H1 (cell line): ENCODE measurements around the gene DDX19B. TPM values are rescaled to one million over a fixed set of nuclear protein-coding genes. Genes with fewer than 3 reads are reported as not detected.

ENCODE experiments used
- CTCF ChIA-PET: fragments of 300-600 bp; sonication (Branson Sonifier 250); formaldehyde crosslinking; loops from one replicate; lab custom pipeline; 2021; ENCODE audit not compliant: partially characterized antibody; lab: Charles Lee
- POLR2A ChIA-PET: fragments of 300-600 bp; sonication (Branson Sonifier 250); formaldehyde crosslinking; loops from one replicate; lab custom pipeline; 2021; ENCODE audit warnings: inconsistent platforms; ENCODE audit not compliant: partially characterized antibody; lab: Charles Lee
- DNase-seq, 2 experiments: peaks; one replicate each; pipeline versions ENCODE4 v3.0.0 to v3.0.0-alpha.2; 2010 to 2022; ENCODE audit warnings: low spot score in 2 of 2, low read depth in 1 of 2, mixed read lengths in 1 of 2
- FAIRE-seq: peaks from 2 replicates; lab custom pipeline; 2011; peaks lifted over from hg19 to GRCh38; lab: Jason Lieb, UNC
- H2AFZ ChIP-seq: 2 replicates; pipeline ENCODE4 v1.8.1; 2012; ENCODE audit warnings: low read length, inconsistent platforms
- H2AK5ac ChIP-seq: 2 replicates; pipeline ENCODE4 v1.6.1; 2013; ENCODE audit warnings: low read depth, low read length
- H2BK120ac ChIP-seq: replicated peaks from 2 replicates; pipeline ENCODE3; 2013; ENCODE audit warnings: low read depth, low read length, inconsistent platforms
- H2BK12ac ChIP-seq: 2 replicates; pipeline ENCODE4 v1.6.1; 2013; ENCODE audit warnings: low read depth, low read length
- H2BK15ac ChIP-seq: 2 replicates; pipeline ENCODE4 v1.6.1; 2013; ENCODE audit warnings: low read length
- H2BK20ac ChIP-seq: 2 replicates; pipeline ENCODE4 v1.6.1; 2013; ENCODE audit warnings: low read length
- H2BK5ac ChIP-seq: 2 replicates; pipeline ENCODE4 v1.6.1; 2013; ENCODE audit warnings: low read depth, low read length
- H3K14ac ChIP-seq: 2 replicates; pipeline ENCODE4 v1.6.1; 2013; ENCODE audit warnings: inconsistent platforms; ENCODE audit not compliant: insufficient read length
- H3K18ac ChIP-seq: 2 replicates; pipeline ENCODE4 v1.6.1; 2013; ENCODE audit warnings: low read length; ENCODE audit errors: extremely low read depth
- H3K23ac ChIP-seq: 2 replicates; pipeline ENCODE4 v1.6.1; 2013; ENCODE audit warnings: inconsistent platforms; ENCODE audit not compliant: insufficient read length
- H3K23me2 ChIP-seq: 2 replicates; pipeline ENCODE4 v1.6.1; 2013; ENCODE audit warnings: low read depth, low read length
- H3K27ac ChIP-seq: 2 replicates; pipeline ENCODE4 v1.6.1; 2011; ENCODE audit warnings: low read depth, low read length, inconsistent platforms
- H3K27me3 ChIP-seq, 4 experiments: replicated peaks in 1 of 4; 1 replicate in 1 of 4; 2 replicates in 3 of 4; pipeline versions ENCODE4 v1.6.1 to v1.8.1; 2011 to 2013; ENCODE audit warnings: low read length in 3 of 4, mild to moderate bottlenecking in 3 of 4, inconsistent platforms in 2 of 4, mixed read lengths in 2 of 4, moderate library complexity in 1 of 4; ENCODE audit not compliant: control insufficient read depth in 3 of 4, insufficient read depth in 3 of 4; ENCODE audit errors: extremely low read depth in 1 of 4
- H3K36me3 ChIP-seq, 4 experiments: 2 replicates each; pipeline versions ENCODE4 v1.6.1 to v1.8.1; 2011 to 2013; ENCODE audit warnings: mild to moderate bottlenecking in 4 of 4, low read length in 3 of 4, moderate library complexity in 2 of 4, control low read depth in 1 of 4, inconsistent platforms in 1 of 4; ENCODE audit not compliant: insufficient read depth in 4 of 4, control insufficient read depth in 2 of 4
- H3K4ac ChIP-seq: replicated peaks from 2 replicates; pipeline ENCODE3; 2013; ENCODE audit warnings: low read length, low read depth, mixed read lengths, inconsistent platforms; ENCODE audit not compliant: insufficient read length
- H3K4me1 ChIP-seq, 4 experiments: replicated peaks in 1 of 4; 1 replicate in 1 of 4; 2 replicates in 3 of 4; pipeline versions ENCODE4 v1.6.1 to v1.8.1; 2011 to 2013; ENCODE audit warnings: low read length in 3 of 4, inconsistent platforms in 2 of 4, mixed read lengths in 1 of 4; ENCODE audit not compliant: insufficient read depth in 4 of 4, control insufficient read depth in 3 of 4
- H3K4me2 ChIP-seq, 2 experiments: 2 replicates each; pipeline versions ENCODE4 v1.6.1 to v1.8.1; 2011 to 2013; ENCODE audit warnings: low read depth in 2 of 2, low read length in 2 of 2, control low read depth in 1 of 2, inconsistent platforms in 1 of 2, mild to moderate bottlenecking in 1 of 2; ENCODE audit not compliant: insufficient read depth in 1 of 2
- H3K4me3 ChIP-seq, 4 experiments: fragments of 200-600, 300-600 bp in 1 of 4; sonication (generic), shearing (Covaris generic), sonication (Bioruptor Twin) in 1 of 4; 2 replicates each; pipeline versions ENCODE4 v1.5.1 to v1.8.1; 2011 to 2016; ENCODE audit warnings: low read length in 4 of 4, low read depth in 3 of 4, control low read depth in 2 of 4, inconsistent platforms in 2 of 4, mild to moderate bottlenecking in 2 of 4, mixed read lengths in 1 of 4, moderate library complexity in 1 of 4; ENCODE audit not compliant: insufficient read depth in 2 of 4; ENCODE audit errors: extremely low read depth in 1 of 4
- H3K56ac ChIP-seq: replicated peaks from 2 replicates; pipeline ENCODE3; 2013; ENCODE audit warnings: low read depth, mild to moderate bottlenecking, mixed read lengths, low read length, inconsistent platforms; ENCODE audit not compliant: insufficient read length
- H3K79me1 ChIP-seq: 2 replicates; pipeline ENCODE4 v1.6.1; 2013; ENCODE audit warnings: low read depth, low read length, control low read depth
- H3K79me2 ChIP-seq, 2 experiments: 2 replicates each; pipeline versions ENCODE4 v1.6.1 to v1.8.1; 2012 to 2013; ENCODE audit warnings: low read length in 2 of 2, mild to moderate bottlenecking in 2 of 2, inconsistent platforms in 1 of 2; ENCODE audit not compliant: insufficient read depth in 2 of 2, control insufficient read depth in 1 of 2
- H3K9ac ChIP-seq, 4 experiments: replicated peaks in 1 of 4; 1 replicate in 1 of 4; 2 replicates in 3 of 4; pipeline versions ENCODE4 v1.6.1 to v1.8.1; 2011 to 2013; ENCODE audit warnings: low read depth in 3 of 4, low read length in 3 of 4, control low read depth in 2 of 4, mild to moderate bottlenecking in 2 of 4, moderate library complexity in 2 of 4, inconsistent platforms in 1 of 4; ENCODE audit errors: extremely low read depth in 1 of 4
- H3K9me3 ChIP-seq, 2 experiments: 2 replicates each; pipeline versions ENCODE4 v1.6.1 to v1.8.1; 2012 to 2013; ENCODE audit warnings: mild to moderate bottlenecking in 2 of 2, moderate library complexity in 2 of 2, control low read depth in 1 of 2, inconsistent platforms in 1 of 2, low read depth in 1 of 2, low read length in 1 of 2, mixed read lengths in 1 of 2; ENCODE audit not compliant: insufficient read depth in 2 of 2
- H4K20me1 ChIP-seq, 2 experiments: replicated peaks in 1 of 2; 2 replicates each; pipeline versions ENCODE3 to v1.8.1; 2011 to 2013; ENCODE audit warnings: inconsistent platforms in 2 of 2, low read length in 2 of 2, mild to moderate bottlenecking in 1 of 2; ENCODE audit not compliant: insufficient read depth in 2 of 2, control insufficient read depth in 1 of 2
- H4K5ac ChIP-seq: 2 replicates; pipeline ENCODE4 v1.6.1; 2013; ENCODE audit warnings: low read length, low read depth, mixed read lengths, inconsistent platforms; ENCODE audit not compliant: insufficient read length
- H4K8ac ChIP-seq: 2 replicates; pipeline ENCODE4 v1.8.0; 2013; ENCODE audit warnings: mild to moderate bottlenecking, moderate library complexity, low read length, inconsistent platforms; ENCODE audit not compliant: insufficient read depth; ENCODE audit errors: extremely low read depth
- H4K91ac ChIP-seq: replicated peaks from 2 replicates; pipeline ENCODE3; 2013; ENCODE audit warnings: low read length, mixed read lengths, inconsistent platforms; ENCODE audit not compliant: insufficient read length
- NANOG ChIP-seq: IDR thresholded peaks from 2 replicates; pipeline ENCODE4 v1.6.1; 2011; ENCODE audit warnings: low read length, low read depth, mild to moderate bottlenecking, inconsistent platforms; ENCODE audit not compliant: insufficient read depth, poor library complexity, severe bottlenecking
- WGBS, 2 experiments: shearing (Covaris generic) in 1 of 2; methylation state at CpG; one replicate each; pipeline versions ENCODE4 v1.1.6 to v1.1.7; 2013 to 2015; ENCODE audit warnings: low lambda C conversion rate in 2 of 2, mixed read lengths in 2 of 2, inconsistent platforms in 1 of 2, low coverage in 1 of 2, missing lambda C conversion rate in 1 of 2; ENCODE audit not compliant: insufficient replicate concordance in 2 of 2, insufficient coverage in 1 of 2, insufficient read length in 1 of 2; ENCODE audit errors: extremely low coverage in 1 of 2, missing lambda C conversion rate in 1 of 2; 5-methylcytosine and 5-hydroxymethylcytosine counted together
- polyA plus RNA-seq, 7 experiments: library from polyadenylated mRNA; depleted of rRNA in 3 of 7; stranded (reverse) in 5 of 7; unstranded in 2 of 7; fragments of >200 nt in 5 of 7; fragments of 200-250 nt in 2 of 7; gene quantifications; 1 replicate in 5 of 7; 2 replicates in 1 of 7; 4 replicates in 1 of 7; pipeline versions ENCODE4 v1.2.1 to v1.2.3, GENCODE V29; 2011 to 2013; ENCODE audit warnings: missing spikeins in 2 of 7, mixed read lengths in 2 of 7
- total RNA-seq: library from RNA; stranded (reverse); fragmentation: NEBNext Ultra II Directional; extraction: Animal tissue kit (Norgen Biotek cat#: 25700); gene quantifications from 2 replicates; pipeline ENCODE4 v1.2.1, GENCODE V29; 2021

Gene DDX19B
- total and polyA plus RNA-seq, 2 of the 8 experiments (the other 6 are each of a cell fraction or from before 2014, with no cell fraction given), result 40.5 to 42.7 TPM

DNA sequence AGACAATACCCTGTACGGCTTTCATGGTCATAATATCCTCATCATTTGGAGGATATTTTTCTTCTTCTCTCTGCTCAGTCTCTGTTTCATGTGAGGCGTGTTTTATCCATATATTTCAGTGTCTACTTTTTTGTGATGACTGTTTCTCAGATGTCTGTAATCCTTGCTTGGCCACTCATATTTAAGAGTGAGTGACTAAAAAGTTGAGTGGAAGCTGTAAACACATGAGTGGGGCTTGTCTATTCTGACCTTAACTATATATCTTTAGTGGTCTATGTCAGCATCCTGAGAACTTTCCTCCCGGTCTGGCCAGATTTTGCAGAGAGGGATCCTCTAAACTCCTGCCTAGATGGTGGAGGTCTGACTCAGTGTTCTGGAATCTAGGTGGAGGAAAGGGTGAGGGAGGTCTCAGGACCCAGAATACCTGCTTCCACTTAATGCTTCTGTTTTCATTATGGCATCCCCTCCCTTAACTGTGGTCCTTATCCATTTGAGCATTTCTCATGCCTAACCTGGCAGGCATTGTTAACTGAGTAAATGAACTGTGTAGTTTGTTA is 6.0 kb downstream of the DDX19B start:
- no peak for TF ChIP-seq NANOG
- TF ChIP-seq, all 59 proteins: peak for 0
- H3K9ac ChIP-seq, result no peak overlapping the region

More for the DNA sequence above, 6.0 kb downstream of the DDX19B start:
- Histone ChIP-seq H3K4me2 (no peak overlapping the region), H2BK15ac (no peak overlapping the region), H3K56ac (no peak overlapping the region), H3K27ac (no peak overlapping the region), H3K23me2 (no peaks in the 10 kb centered on the region), H3K9me3 (no peaks in the 10 kb centered on the region), H3K14ac (no peak overlapping the region), H2BK20ac (no peak overlapping the region), H4K20me1 (peaks cover 0 to 1% of the 10 kb centered on the region in 2 experiments), H3K36me3 (no peaks in the 10 kb centered on the region; a peak in 1 of 8 replicates), H2AK5ac (no peak overlapping the region), H2AFZ (no peak overlapping the region), H4K91ac (no peak overlapping the region), H2BK12ac (no peak overlapping the region), H3K18ac (no peak overlapping the region), H3K4me1 (no peaks in the 10 kb centered on the region), H3K27me3 (no peaks in the 10 kb centered on the region), H4K8ac (no peak overlapping the region), H2BK5ac (no peak overlapping the region), H2BK120ac (no peak overlapping the region), H3K23ac (no peak overlapping the region), H3K79me2 (peaks cover 5 to 62% of the 10 kb centered on the region in 2 experiments), H3K4ac (no peak overlapping the region), H4K5ac (no peak overlapping the region), H3K79me1 (peaks cover 5% of the 10 kb centered on the region; the same call in 1 of the 2 replicates), H3K4me3 (no peak overlapping the region)
- 92% methylated on average over 3 of the region's 3 CpGs; no CpG with 5 or more reads in 1 of the 2 experiments for WGBS, 2 experiments
- POLR2A ChIA-PET, result interaction anchor here (1.5 kb wide), 1 partner anchor 22 kb away, joined by 6 read pairs; no protein-coding TSS in a partner anchor
- CTCF ChIA-PET, result no interaction called here
- no peak for DNase-seq
- FAIRE-seq, result no peak
